ENCODE measurements around the gene SFT2D2. TPM values are rescaled to one million over a fixed set of nuclear protein-coding genes. Genes with fewer than 3 reads are reported as not detected.
A peak's percentile ranks its signal among the peaks of the same experiment; 100 is the strongest.

Gene SFT2D2
- 35.1 TPM for total RNA-seq

DNA sequence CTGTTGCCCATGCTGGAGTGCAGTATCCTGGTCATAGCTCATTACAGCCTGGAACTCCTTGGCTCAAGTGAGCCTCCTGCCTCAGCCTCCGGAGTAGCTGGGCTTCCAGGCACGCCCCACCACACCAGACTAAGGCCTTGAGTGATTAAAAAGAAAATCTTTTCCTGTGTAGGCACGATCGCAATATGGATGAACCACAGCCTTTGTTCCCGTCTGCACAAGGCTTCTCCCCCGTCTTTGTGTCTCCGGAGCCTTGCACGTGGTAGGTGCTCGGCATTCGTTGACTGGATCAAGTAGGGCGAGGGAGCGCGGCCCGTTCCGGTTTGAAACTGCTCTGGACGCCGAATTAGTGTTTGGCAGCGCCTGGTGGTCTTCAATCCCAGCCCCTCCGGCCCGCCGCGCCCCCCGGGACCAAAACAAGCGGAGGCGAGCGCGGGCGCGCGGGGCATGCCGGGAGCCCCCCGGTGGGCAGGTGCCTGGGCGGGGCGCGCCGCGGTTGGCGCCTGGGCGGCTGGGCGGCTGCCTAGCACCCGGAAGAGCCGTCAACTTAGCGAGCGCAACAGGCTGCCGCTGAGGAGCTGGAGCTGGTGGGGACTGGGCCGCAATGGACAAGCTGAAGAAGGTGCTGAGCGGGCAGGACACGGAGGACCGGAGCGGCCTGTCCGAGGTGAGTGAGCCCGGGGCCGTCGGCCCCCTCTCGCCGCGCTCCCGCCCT is at the start of gene SFT2D2:
TSS of gene SFT2D2 (plus strand) at position 529 of the 715 bp plus-strand sequence. CDS start at position 605, 76 bp downstream.
- Histone ChIP-seq H3K4me3 (peak within 1 kb of the TSS; percentile 82 to 88), H3K4me1 (peaks cover 32% of the 10 kb centered on the region), H3K27me3 (no peaks in the 10 kb centered on the region), H3K27ac (peak within 1 kb of the TSS; percentile 86), H3K36me3 (no peaks in the 10 kb centered on the region), H3K9me3 (no peaks in the 10 kb centered on the region)
- TF ChIP-seq POLR2AphosphoS5 (IDR thresholded peaks at IDR 0.05; ENCODE audit: insufficient read depth in 1 of 2, low read depth in 1 of 2) = peak in 1 of 2 donors; percentile 82
- TF ChIP-seq, protein P1, sequence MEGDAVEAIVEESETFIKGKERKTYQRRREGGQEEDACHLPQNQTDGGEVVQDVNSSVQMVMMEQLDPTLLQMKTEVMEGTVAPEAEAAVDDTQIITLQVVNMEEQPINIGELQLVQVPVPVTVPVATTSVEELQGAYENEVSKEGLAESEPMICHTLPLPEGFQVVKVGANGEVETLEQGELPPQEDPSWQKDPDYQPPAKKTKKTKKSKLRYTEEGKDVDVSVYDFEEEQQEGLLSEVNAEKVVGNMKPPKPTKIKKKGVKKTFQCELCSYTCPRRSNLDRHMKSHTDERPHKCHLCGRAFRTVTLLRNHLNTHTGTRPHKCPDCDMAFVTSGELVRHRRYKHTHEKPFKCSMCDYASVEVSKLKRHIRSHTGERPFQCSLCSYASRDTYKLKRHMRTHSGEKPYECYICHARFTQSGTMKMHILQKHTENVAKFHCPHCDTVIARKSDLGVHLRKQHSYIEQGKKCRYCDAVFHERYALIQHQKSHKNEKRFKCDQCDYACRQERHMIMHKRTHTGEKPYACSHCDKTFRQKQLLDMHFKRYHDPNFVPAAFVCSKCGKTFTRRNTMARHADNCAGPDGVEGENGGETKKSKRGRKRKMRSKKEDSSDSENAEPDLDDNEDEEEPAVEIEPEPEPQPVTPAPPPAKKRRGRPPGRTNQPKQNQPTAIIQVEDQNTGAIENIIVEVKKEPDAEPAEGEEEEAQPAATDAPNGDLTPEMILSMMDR (IDR thresholded peaks at IDR 0.05) = no peak
- TF ChIP-seq POLR2A (IDR thresholded peaks at IDR 0.05) = peak in 1 of 2 donors; percentile 57
- no peak for DNase-seq (ENCODE audit: extremely low spot score in 2 of 2)
- intact Hi-C loops (cut with DNase I) = no loop called here

GRCh38 chr1:168178227-168178637 is 47.6 kb upstream of the SFT2D2 start:
- no peaks in the 10 kb centered on the region for H3K27me3 ChIP-seq
- DNase-seq (ENCODE audit: extremely low spot score in 2 of 2) = no peak
- no peak for TF ChIP-seq POLR2AphosphoS5 (IDR thresholded peaks at IDR 0.05; ENCODE audit: insufficient read depth in 1 of 2, low read depth in 1 of 2)
- TF ChIP-seq, protein P1 (IDR thresholded peaks at IDR 0.05) = no peak
- no peak for TF ChIP-seq POLR2A (IDR thresholded peaks at IDR 0.05)
- peaks cover 26% of the 10 kb centered on the region for H3K4me1 ChIP-seq
- no peaks in the 10 kb centered on the region for H3K36me3 ChIP-seq
- intact Hi-C loops (cut with DNase I) = loop anchor here (5.0 kb wide), 1 partner anchor 41 kb away; the partner anchor contains the start of gene GPR161
- peak overlapping the region; percentile 71 to 93 for H3K4me3 ChIP-seq
- peak overlapping the region; percentile 91 for H3K27ac ChIP-seq
- no peaks in the 10 kb centered on the region for H3K9me3 ChIP-seq

DNA sequence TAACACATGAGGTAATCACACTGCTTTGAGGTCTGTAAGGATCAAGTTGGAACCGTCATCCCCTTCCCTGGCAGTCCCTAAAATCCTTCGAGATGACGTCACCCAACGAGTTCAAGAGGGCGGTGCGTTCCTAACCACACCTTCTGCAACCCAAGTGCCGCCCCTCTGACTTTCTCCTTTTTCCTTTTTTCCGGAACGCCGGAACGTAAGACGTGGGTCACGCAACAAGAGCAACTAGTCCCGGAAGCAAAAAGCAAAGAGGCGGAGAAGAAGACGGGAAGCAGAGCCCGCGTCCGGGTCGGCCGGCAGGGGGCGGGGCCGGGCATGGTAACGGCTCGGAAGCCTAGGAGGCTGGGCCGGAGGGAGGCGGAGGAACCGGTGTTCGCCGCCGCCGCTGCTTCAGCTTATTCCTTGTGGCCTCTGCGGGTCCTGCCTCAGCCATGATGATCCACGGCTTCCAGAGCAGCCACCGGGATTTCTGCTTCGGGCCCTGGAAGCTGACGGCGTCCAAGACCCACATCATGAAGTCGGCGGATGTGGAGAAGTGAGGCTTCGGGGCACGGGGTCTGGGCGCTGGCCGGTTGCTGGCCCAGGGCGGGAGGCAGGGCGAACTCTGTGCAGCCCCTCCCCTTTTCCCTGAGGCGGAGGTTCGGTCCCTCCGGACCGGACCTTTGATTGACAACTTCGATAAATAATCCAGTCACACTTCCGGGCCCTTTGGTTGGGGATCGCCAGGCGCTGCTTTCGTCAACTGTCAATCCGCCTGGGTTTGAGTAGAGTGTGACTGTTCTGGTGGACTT is 47.0 kb upstream of the SFT2D2 start, which contains the start of gene TIPRL:
TSS of gene TIPRL (plus strand) at position 325 of the 800 bp plus-strand sequence. CDS start at position 441, 116 bp downstream.
- no peaks in the 10 kb centered on the region for H3K9me3 ChIP-seq
- intact Hi-C loops (cut with DNase I) = loop anchor here (5.0 kb wide), 1 partner anchor 42 kb away; the partner anchor contains the start of gene GPR161
- peak; percentile 97 to 99 for DNase-seq (ENCODE audit: extremely low spot score in 2 of 2)

GRCh38 chr1:168179438-168180147 is 46.2 kb upstream of the SFT2D2 start:
- intact Hi-C loops (cut with DNase I) = loop anchor here (5.0 kb wide), 1 partner anchor 42 kb away; the partner anchor contains the start of gene GPR161
- TF ChIP-seq POLR2AphosphoS5 (IDR thresholded peaks at IDR 0.05; ENCODE audit: insufficient read depth in 1 of 2, low read depth in 1 of 2) (no peak), POLR2A (IDR thresholded peaks at IDR 0.05) (no peak)
- TF ChIP-seq, protein P1 (IDR thresholded peaks at IDR 0.05) = no peak
- H3K9me3 ChIP-seq = no peaks in the 10 kb centered on the region
- H3K27me3 ChIP-seq = no peaks in the 10 kb centered on the region
- H3K4me1 ChIP-seq = peaks cover 26% of the 10 kb centered on the region
- no peaks in the 10 kb centered on the region for H3K36me3 ChIP-seq
- peak overlapping the region; percentile 91 for H3K27ac ChIP-seq
- DNase-seq (ENCODE audit: extremely low spot score in 2 of 2) = no peak
- peak overlapping the region; percentile 71 to 93 for H3K4me3 ChIP-seq

More for the DNA sequence above, 47.0 kb upstream of the SFT2D2 start, which contains the start of gene TIPRL:
- Histone ChIP-seq H3K4me3 (peak within 1 kb of the TSS; percentile 71 to 93), H3K27me3 (no peaks in the 10 kb centered on the region), H3K4me1 (peaks cover 26% of the 10 kb centered on the region), H3K36me3 (no peaks in the 10 kb centered on the region), H3K27ac (peak within 1 kb of the TSS; percentile 91)
- TF ChIP-seq, protein P1 (IDR thresholded peaks at IDR 0.05) = peak; percentile 19 to 62 (median 40)
- peak; percentile 96 to 97 for TF ChIP-seq POLR2AphosphoS5 (IDR thresholded peaks at IDR 0.05; ENCODE audit: insufficient read depth in 1 of 2, low read depth in 1 of 2)
- peak in 1 of 2 donors; percentile 81 for TF ChIP-seq POLR2A (IDR thresholded peaks at IDR 0.05)

Measured in vagina (tissue), 2 donors.